ENCODE data around the gene TTPAL.

TTPAL gene

GRCh38 chr20:44437497-44437896 lies 38.2 kb upstream of the TTPAL start:
- DNase-seq (ENCODE audit: low read depth): no peak
- H3K4me3 ChIP-seq (ENCODE audit: low read depth, low read length): no peak overlapping the region

GRCh38 chr20:44438782-44439181 lies 36.9 kb upstream of the TTPAL start:
- DNase-seq (ENCODE audit: low read depth): no peak
- no peak overlapping the region for H3K4me3 ChIP-seq (ENCODE audit: low read depth, low read length)

GRCh38 chr20:44439318-44439717 lies 36.4 kb upstream of the TTPAL start:
- DNase-seq (ENCODE audit: low read depth): no peak
- H3K4me3 ChIP-seq (ENCODE audit: low read depth, low read length): no peak overlapping the region

GRCh38 chr20:44442298-44443070 lies 33.2 kb upstream of the TTPAL start:
- no peak overlapping the region for H3K4me3 ChIP-seq (ENCODE audit: low read depth, low read length)
- DNase-seq (ENCODE audit: low read depth): no peak

GRCh38 chr20:44445742-44446710 lies 29.6 kb upstream of the TTPAL start:
- H3K4me3 ChIP-seq (ENCODE audit: low read depth, low read length): no peak overlapping the region
- DNase-seq (ENCODE audit: low read depth): no peak

- no peak overlapping the region for H3K4me3 ChIP-seq (ENCODE audit: low read depth, low read length)
- DNase-seq (ENCODE audit: low read depth): no peak
These were observed 27.8 kb upstream of the TTPAL start for GRCh38 chr20:44447827-44448419.

- no peak overlapping the region for H3K4me3 ChIP-seq (ENCODE audit: low read depth, low read length)
- DNase-seq (ENCODE audit: low read depth): no peak
These were observed 26.7 kb upstream of the TTPAL start for GRCh38 chr20:44448753-44449546.

GRCh38 chr20:44449864-44450263 lies 25.8 kb upstream of the TTPAL start:
- H3K4me3 ChIP-seq (ENCODE audit: low read depth, low read length): no peak overlapping the region
- DNase-seq (ENCODE audit: low read depth): no peak

GRCh38 chr20:44450281-44450889 lies 25.3 kb upstream of the TTPAL start:
- no peak overlapping the region for H3K4me3 ChIP-seq (ENCODE audit: low read depth, low read length)
- DNase-seq (ENCODE audit: low read depth): no peak

- no peak for DNase-seq (ENCODE audit: low read depth)
- H3K4me3 ChIP-seq (ENCODE audit: low read depth, low read length): no peak overlapping the region
These were observed 24.7 kb upstream of the TTPAL start for GRCh38 chr20:44450903-44451450.

GRCh38 chr20:44454306-44454963 lies 21.2 kb upstream of the TTPAL start:
- no peak overlapping the region for H3K4me3 ChIP-seq (ENCODE audit: low read depth, low read length)
- DNase-seq (ENCODE audit: low read depth): no peak

- no peak overlapping the region for H3K4me3 ChIP-seq (ENCODE audit: low read depth, low read length)
- no peak for DNase-seq (ENCODE audit: low read depth)
These were observed 20.5 kb upstream of the TTPAL start for GRCh38 chr20:44455126-44455525.

GRCh38 chr20:44456611-44457010 lies 19.1 kb upstream of the TTPAL start:
- H3K4me3 ChIP-seq (ENCODE audit: low read depth, low read length): no peak overlapping the region
- no peak for DNase-seq (ENCODE audit: low read depth)

- no peak overlapping the region for H3K4me3 ChIP-seq (ENCODE audit: low read depth, low read length)
- DNase-seq (ENCODE audit: low read depth): no peak
These were observed 18.7 kb upstream of the TTPAL start for GRCh38 chr20:44457016-44457415.

GRCh38 chr20:44459271-44459670 lies 16.4 kb upstream of the TTPAL start:
- H3K4me3 ChIP-seq (ENCODE audit: low read depth, low read length): no peak overlapping the region
- DNase-seq (ENCODE audit: low read depth): no peak

GRCh38 chr20:44460795-44461141 lies 14.9 kb upstream of the TTPAL start:
- H3K4me3 ChIP-seq (ENCODE audit: low read depth, low read length): no peak overlapping the region
- no peak for DNase-seq (ENCODE audit: low read depth)

- DNase-seq (ENCODE audit: low read depth): no peak
- no peak overlapping the region for H3K4me3 ChIP-seq (ENCODE audit: low read depth, low read length)
These were observed 14.4 kb upstream of the TTPAL start for GRCh38 chr20:44461142-44461802.

- H3K4me3 ChIP-seq (ENCODE audit: low read depth, low read length): no peak overlapping the region
- no peak for DNase-seq (ENCODE audit: low read depth)
These were observed 13.9 kb upstream of the TTPAL start for GRCh38 chr20:44461803-44462174.
